ENCODE results near the gene TRAPPC8.

Gene TRAPPC8

DNA sequence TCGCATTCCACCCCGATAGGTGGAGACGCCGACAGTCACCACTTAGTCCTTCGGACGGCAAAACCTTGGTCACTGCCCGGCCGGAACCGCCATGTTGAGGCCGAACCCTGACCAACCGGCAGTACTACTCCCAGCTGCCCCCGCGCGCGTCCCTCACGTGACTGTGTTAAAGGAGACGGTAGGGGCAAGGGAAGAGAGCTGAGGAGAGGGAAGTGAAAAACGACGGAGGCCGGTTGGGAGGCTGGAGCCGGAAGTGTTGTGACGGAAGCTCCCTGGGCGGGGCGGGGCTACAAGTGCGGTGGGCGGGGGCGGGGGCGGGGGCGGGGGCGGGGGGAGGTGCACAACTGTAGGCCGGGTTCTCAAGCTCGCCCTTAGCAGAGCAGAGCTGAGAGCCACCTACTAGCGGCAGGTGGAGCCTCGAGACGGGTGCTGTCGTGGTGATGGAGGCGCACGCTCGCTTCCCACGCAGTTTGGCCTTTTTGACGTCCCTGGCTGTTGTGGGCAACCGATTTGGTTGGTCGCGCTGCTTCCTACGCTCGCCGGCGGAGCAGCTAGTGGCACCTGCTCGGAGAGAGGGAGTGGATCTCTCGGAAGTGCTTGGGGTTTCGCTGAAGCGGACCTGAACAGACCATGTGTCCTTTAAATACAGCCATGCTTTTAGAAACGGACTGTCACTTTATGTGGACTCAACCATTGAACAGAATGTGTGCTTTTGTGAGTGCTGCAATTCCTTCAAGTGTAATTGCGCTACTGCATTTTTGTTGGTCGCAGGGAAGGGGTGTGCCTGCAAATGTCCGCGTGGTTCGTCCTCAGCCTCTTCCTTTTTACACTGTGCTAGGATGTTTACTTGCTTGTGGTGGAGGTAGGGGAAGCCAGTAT lies at the start of gene TRAPPC8:
Gene TRAPPC8, minus strand, starts transcription at position 130 of the 879 bp plus-strand sequence. CDS start 364 bp downstream, outside the sequence.
- CTCF ChIA-PET, result interaction anchor here (1.1 to 1.7 kb wide), 3 partner anchors 11 to 129 kb away, joined by 3 to 4 read pairs (median 4); no protein-coding TSS in a partner anchor
- POLR2A ChIA-PET, result interaction anchor here (0.6 to 3.6 kb wide), 35 partner anchors 8 to 901 kb away, joined by 3 to 45 read pairs (median 3); partner anchors contain the start of genes DSC3, GAREM1, RNF125 and RNF138
- TF ChIP-seq L3MBTL2 (conservative IDR thresholded peaks at IDR 0.05) (peak; percentile 99), HDGF (IDR thresholded peaks at IDR 0.05; ENCODE audit: borderline replicate concordance) (no peak), NFRKB (IDR thresholded peaks at IDR 0.05) (peak; percentile 64), FOXM1 (IDR thresholded peaks at IDR 0.05; ENCODE audit: borderline replicate concordance) (peak; percentile 57), CTBP1 (IDR thresholded peaks at IDR 0.05; ENCODE audit: borderline replicate concordance) (0 out of 2 replicates have a peak, but pooled peaks have one; percentile 16), ELF4 (IDR thresholded peaks at IDR 0.05) (peak; percentile 64)
- TF ChIP-seq, protein P1, sequence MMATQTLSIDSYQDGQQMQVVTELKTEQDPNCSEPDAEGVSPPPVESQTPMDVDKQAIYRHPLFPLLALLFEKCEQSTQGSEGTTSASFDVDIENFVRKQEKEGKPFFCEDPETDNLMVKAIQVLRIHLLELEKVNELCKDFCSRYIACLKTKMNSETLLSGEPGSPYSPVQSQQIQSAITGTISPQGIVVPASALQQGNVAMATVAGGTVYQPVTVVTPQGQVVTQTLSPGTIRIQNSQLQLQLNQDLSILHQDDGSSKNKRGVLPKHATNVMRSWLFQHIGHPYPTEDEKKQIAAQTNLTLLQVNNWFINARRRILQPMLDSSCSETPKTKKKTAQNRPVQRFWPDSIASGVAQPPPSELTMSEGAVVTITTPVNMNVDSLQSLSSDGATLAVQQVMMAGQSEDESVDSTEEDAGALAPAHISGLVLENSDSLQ (IDR thresholded peaks at IDR 0.05), result no peak
- DNase-seq (ENCODE audit: extremely low spot score), result peak; percentile 100

DNA sequence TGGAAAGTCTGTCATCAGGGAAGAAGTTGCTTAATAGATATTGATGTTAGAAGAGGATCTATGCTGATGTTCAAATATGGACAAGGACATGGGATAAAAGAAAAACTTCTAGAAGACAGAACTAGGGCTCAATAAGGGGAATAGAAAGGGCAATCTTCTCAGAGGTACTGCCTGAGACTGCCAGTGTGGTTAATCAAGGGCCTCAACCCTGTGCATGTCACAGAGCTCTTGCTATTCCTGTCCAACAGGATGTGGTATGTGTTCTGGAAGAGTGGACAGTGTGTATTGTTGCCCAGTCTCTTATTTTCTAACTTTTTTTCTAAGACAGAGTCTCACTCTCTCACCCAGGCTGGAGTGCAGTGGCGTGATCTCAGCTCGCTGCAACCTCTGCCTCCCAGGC lies 47.9 kb upstream of the TRAPPC8 start:
- no peak for TF ChIP-seq SP1 (IDR thresholded peaks at IDR 0.05)
- TF ChIP-seq FOXA1 (IDR thresholded peaks at IDR 0.05), result no peak
- no peak for TF ChIP-seq CTBP1 (IDR thresholded peaks at IDR 0.05; ENCODE audit: borderline replicate concordance)
- CTCF ChIA-PET, result no interaction called here
- POLR2A ChIA-PET, result interaction anchor here (0.6 kb wide), 1 partner anchor 101 kb away, joined by 3 read pairs; the partner anchor contains the start of gene RNF138
- no peak for DNase-seq (ENCODE audit: extremely low spot score)

GRCh38 chr18:31983976-31984375 lies 41.0 kb upstream of the TRAPPC8 start:
- TF ChIP-seq BHLHE40 (IDR thresholded peaks at IDR 0.05; ENCODE audit: borderline replicate concordance) (no peak), SP1 (IDR thresholded peaks at IDR 0.05) (no peak), ARNT (IDR thresholded peaks at IDR 0.05) (no peak), NFRKB (IDR thresholded peaks at IDR 0.05) (no peak), FOXM1 (IDR thresholded peaks at IDR 0.05; ENCODE audit: borderline replicate concordance) (no peak)
- TF ChIP-seq, protein P1 (IDR thresholded peaks at IDR 0.05), result no peak
- POLR2A ChIA-PET, result no interaction called here
- CTCF ChIA-PET, result no interaction called here
- no peak for DNase-seq (ENCODE audit: extremely low spot score)

- POLR2A ChIA-PET, result no interaction called here
- no peak for TF ChIP-seq HDGF (IDR thresholded peaks at IDR 0.05; ENCODE audit: borderline replicate concordance)
- no peak for TF ChIP-seq SUZ12 (IDR thresholded peaks at IDR 0.05)
- no peak for TF ChIP-seq ARNT (IDR thresholded peaks at IDR 0.05)
- TF ChIP-seq NFRKB (IDR thresholded peaks at IDR 0.05), result no peak
- TF ChIP-seq FOXA1 (IDR thresholded peaks at IDR 0.05), result no peak
- no peak for TF ChIP-seq SP1 (IDR thresholded peaks at IDR 0.05)
- TF ChIP-seq, protein P1 (IDR thresholded peaks at IDR 0.05), result no peak
- no peak for TF ChIP-seq FOXK2 (IDR thresholded peaks at IDR 0.05)
- no peak for TF ChIP-seq LEF1 (IDR thresholded peaks at IDR 0.05; ENCODE audit: borderline replicate concordance)
- no peak for TF ChIP-seq ZNF384 (IDR thresholded peaks at IDR 0.05)
- no peak for TF ChIP-seq BHLHE40 (IDR thresholded peaks at IDR 0.05; ENCODE audit: borderline replicate concordance)
- no peak for TF ChIP-seq TARDBP (IDR thresholded peaks at IDR 0.05)
- TF ChIP-seq L3MBTL2 (conservative IDR thresholded peaks at IDR 0.05), result no peak
- no peak for TF ChIP-seq ELF4 (IDR thresholded peaks at IDR 0.05)
- TF ChIP-seq FOXM1 (IDR thresholded peaks at IDR 0.05; ENCODE audit: borderline replicate concordance), result no peak
- no peak for TF ChIP-seq CTBP1 (IDR thresholded peaks at IDR 0.05; ENCODE audit: borderline replicate concordance)
- CTCF ChIA-PET, result no interaction called here
- DNase-seq (ENCODE audit: extremely low spot score), result no peak
Measured at GRCh38 chr18:31983020-31983419, 40.1 kb upstream of the TRAPPC8 start.

DNA sequence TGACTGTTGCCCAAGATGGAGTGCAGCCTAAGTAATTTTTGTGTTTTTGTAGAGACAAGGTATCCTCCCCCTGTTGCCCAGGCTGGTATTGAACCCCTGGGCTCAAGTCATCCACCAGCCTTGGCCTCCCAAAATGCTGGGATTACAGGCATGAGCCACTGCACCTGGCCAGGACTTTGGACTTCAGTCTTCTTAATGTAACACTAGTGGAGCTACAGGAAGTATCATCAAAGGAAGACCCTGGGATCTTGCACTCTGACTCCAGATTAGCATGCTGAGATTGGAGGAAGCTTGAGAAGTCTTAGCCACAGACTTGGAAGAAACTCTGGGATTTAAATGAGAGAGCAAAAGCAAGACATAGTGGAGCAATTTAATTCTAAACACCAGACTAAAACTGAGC lies 37.9 kb upstream of the TRAPPC8 start:
- TF ChIP-seq SUZ12 (IDR thresholded peaks at IDR 0.05) (no peak), HDGF (IDR thresholded peaks at IDR 0.05; ENCODE audit: borderline replicate concordance) (no peak), SP1 (IDR thresholded peaks at IDR 0.05) (no peak), BHLHE40 (IDR thresholded peaks at IDR 0.05; ENCODE audit: borderline replicate concordance) (no peak), ARNT (IDR thresholded peaks at IDR 0.05) (no peak), CTBP1 (IDR thresholded peaks at IDR 0.05; ENCODE audit: borderline replicate concordance) (no peak), TARDBP (IDR thresholded peaks at IDR 0.05) (no peak), FOXA1 (IDR thresholded peaks at IDR 0.05) (no peak), ELF4 (IDR thresholded peaks at IDR 0.05) (no peak), L3MBTL2 (conservative IDR thresholded peaks at IDR 0.05) (no peak), FOXK2 (IDR thresholded peaks at IDR 0.05) (no peak), NFRKB (IDR thresholded peaks at IDR 0.05) (no peak), FOXM1 (IDR thresholded peaks at IDR 0.05; ENCODE audit: borderline replicate concordance) (no peak), ZNF384 (IDR thresholded peaks at IDR 0.05) (no peak), LEF1 (IDR thresholded peaks at IDR 0.05; ENCODE audit: borderline replicate concordance) (no peak)
- TF ChIP-seq, protein P1 (IDR thresholded peaks at IDR 0.05), result no peak
- POLR2A ChIA-PET, result no interaction called here
- CTCF ChIA-PET, result no interaction called here
- no peak for DNase-seq (ENCODE audit: extremely low spot score)

Data from HEK293T (cell line).